ENCODE results near the gene RRM2. TPM values are rescaled to one million over a fixed set of nuclear protein-coding genes. Genes with fewer than 3 reads are reported as not detected.

RRM2 gene
- total and polyA plus RNA-seq, 9 donors, result 12.2 to 66.2 (median 39.9) TPM

GRCh38 chr2:10150436-10150835 is 27.9 kb downstream of the RRM2 start:
- WGBS (ENCODE audit: insufficient coverage), result no CpG with 5 or more reads among the region's 5 CpGs
- Histone ChIP-seq H3K4me3 (ENCODE audit: low read length) (no peak overlapping the region), H3K27me3 (ENCODE audit: control insufficient read depth, insufficient read depth, low read length) (no peaks in the 10 kb centered on the region), H3K4me1 (ENCODE audit: control insufficient read depth, insufficient read depth, low read length) (peaks cover 5% of the 10 kb centered on the region), H3K36me3 (ENCODE audit: control insufficient read depth, insufficient read depth, low read length) (peaks cover 3% of the 10 kb centered on the region), H3K27ac (ENCODE audit: low read length) (no peak overlapping the region), H3K9me3 (replicated peaks; ENCODE audit: control insufficient read depth, low read depth, low read length) (no peaks in the 10 kb centered on the region)
- DNase-seq, result no peak

DNA sequence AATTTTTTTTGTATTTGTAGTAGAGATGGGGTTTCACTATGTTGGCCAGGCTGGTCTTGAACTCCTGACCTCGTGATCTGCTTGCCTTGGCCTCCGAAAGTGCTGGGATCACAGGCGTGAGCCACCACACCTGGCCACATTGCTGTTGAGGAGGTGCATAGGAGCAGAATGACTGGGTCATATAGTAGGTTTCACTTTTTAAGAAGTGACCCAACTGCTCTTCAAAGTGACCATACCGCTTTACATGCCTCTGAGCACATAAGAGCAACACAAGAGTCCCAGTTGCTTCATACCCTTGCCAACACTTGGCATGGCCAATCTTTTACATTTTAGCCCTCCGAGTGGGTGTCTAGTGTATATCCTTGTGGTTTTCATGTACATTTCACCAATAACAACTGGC is 28.9 kb downstream of the RRM2 start:
- Histone ChIP-seq H3K9me3 (replicated peaks; ENCODE audit: control insufficient read depth, low read depth, low read length) (no peaks in the 10 kb centered on the region), H3K36me3 (ENCODE audit: control insufficient read depth, insufficient read depth, low read length) (peaks cover 9% of the 10 kb centered on the region), H3K27me3 (ENCODE audit: control insufficient read depth, insufficient read depth, low read length) (no peaks in the 10 kb centered on the region), H3K4me3 (ENCODE audit: low read length) (no peak overlapping the region), H3K4me1 (ENCODE audit: control insufficient read depth, insufficient read depth, low read length) (no peaks in the 10 kb centered on the region), H3K27ac (ENCODE audit: low read length) (no peak overlapping the region)
- WGBS (ENCODE audit: insufficient coverage), result 90% methylated on average over 2 of the region's 5 CpGs
- DNase-seq, result no peak

DNA sequence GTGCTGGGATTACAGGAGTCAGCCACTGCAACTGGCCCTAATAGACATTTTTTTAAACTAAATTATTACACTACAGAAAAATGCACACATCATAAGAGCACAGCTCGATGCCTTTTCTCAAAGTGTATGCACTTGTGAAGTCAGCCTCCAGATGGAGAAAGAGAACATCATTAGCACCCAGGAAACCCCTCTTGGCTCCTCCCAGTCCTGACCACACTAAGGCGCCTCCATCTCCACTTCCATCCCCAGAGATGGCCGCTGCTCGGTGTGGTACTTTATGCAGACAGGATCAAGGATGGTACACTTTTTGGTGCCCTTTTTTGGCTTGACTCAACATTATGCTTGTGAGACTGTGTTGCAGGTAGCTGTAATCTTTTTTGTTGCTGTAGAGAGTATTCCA is 34.8 kb downstream of the RRM2 start:
- H3K4me1 ChIP-seq (ENCODE audit: control insufficient read depth, insufficient read depth, low read length), result peaks cover 7% of the 10 kb centered on the region
- H3K4me3 ChIP-seq (ENCODE audit: low read length), result no peak overlapping the region
- H3K27me3 ChIP-seq (ENCODE audit: control insufficient read depth, insufficient read depth, low read length), result no peaks in the 10 kb centered on the region
- 75% methylated on average over 1 of the region's 4 CpGs for WGBS (ENCODE audit: insufficient coverage)
- no peaks in the 10 kb centered on the region for H3K9me3 ChIP-seq (replicated peaks; ENCODE audit: control insufficient read depth, low read depth, low read length)
- H3K27ac ChIP-seq (ENCODE audit: low read length), result no peak overlapping the region
- H3K36me3 ChIP-seq (ENCODE audit: control insufficient read depth, insufficient read depth, low read length), result peaks cover 13% of the 10 kb centered on the region
- no peak for DNase-seq

DNA sequence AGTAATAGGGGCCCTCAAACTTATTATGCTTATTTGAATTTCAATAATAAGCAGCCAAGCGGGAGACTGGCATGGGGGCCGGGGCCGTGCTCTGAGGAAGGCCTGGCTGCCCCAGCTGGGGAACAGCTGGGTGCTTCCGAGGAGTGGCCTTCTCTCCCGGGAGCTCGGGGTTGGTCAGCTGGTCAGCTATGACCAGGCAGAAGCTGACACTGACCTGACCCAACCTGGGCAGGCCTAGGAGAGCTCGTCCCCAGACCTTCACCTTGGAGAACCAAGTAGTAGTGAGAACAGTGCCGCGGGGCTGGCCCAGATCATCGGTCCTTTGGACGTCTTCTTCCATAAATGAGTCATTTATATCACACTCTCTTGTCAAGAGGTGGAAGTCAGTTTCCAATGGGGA is 36.1 kb downstream of the RRM2 start:
- Histone ChIP-seq H3K4me1 (ENCODE audit: control insufficient read depth, insufficient read depth, low read length) (peaks cover 9% of the 10 kb centered on the region), H3K9me3 (replicated peaks; ENCODE audit: control insufficient read depth, low read depth, low read length) (no peaks in the 10 kb centered on the region), H3K36me3 (ENCODE audit: control insufficient read depth, insufficient read depth, low read length) (peaks cover 13% of the 10 kb centered on the region), H3K27ac (ENCODE audit: low read length) (no peak overlapping the region), H3K27me3 (ENCODE audit: control insufficient read depth, insufficient read depth, low read length) (no peaks in the 10 kb centered on the region), H3K4me3 (ENCODE audit: low read length) (no peak overlapping the region)
- WGBS (ENCODE audit: insufficient coverage), result 68% methylated on average over 7 of the region's 11 CpGs
- no peak for DNase-seq

DNA sequence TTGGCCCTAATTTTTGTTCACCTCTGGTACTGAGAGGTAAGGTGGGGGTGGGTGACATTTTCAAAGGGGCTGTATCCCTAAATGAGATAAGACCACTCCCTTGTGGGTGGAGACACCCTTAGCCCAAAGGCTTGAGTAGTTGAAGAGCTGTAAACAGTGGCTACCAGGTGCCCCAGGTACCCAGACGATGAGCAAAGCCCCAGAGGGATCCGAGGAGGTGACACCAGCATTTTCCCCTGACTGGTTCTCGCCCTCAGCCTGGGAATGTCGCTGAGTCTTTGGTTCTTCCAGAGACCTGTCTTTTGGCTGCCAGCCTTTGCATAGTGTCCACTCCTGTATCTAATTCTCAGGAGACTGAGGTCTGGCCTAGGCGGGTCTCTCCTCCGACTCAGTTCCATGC is 36.5 kb downstream of the RRM2 start:
- Histone ChIP-seq H3K9me3 (replicated peaks; ENCODE audit: control insufficient read depth, low read depth, low read length) (no peaks in the 10 kb centered on the region), H3K4me1 (ENCODE audit: control insufficient read depth, insufficient read depth, low read length) (peaks cover 9% of the 10 kb centered on the region), H3K4me3 (ENCODE audit: low read length) (no peak overlapping the region), H3K36me3 (ENCODE audit: control insufficient read depth, insufficient read depth, low read length) (peaks cover 13% of the 10 kb centered on the region), H3K27me3 (ENCODE audit: control insufficient read depth, insufficient read depth, low read length) (no peaks in the 10 kb centered on the region), H3K27ac (ENCODE audit: low read length) (no peak overlapping the region)
- WGBS (ENCODE audit: insufficient coverage), result 70% methylated on average over 6 of the region's 6 CpGs
- no peak for DNase-seq

- DNase-seq, result no peak
- no peaks in the 10 kb centered on the region for H3K9me3 ChIP-seq (replicated peaks; ENCODE audit: control insufficient read depth, low read depth, low read length)
- peaks cover 13% of the 10 kb centered on the region for H3K36me3 ChIP-seq (ENCODE audit: control insufficient read depth, insufficient read depth, low read length)
- WGBS (ENCODE audit: insufficient coverage), result 27% methylated on average over 6 of the region's 11 CpGs
- H3K27me3 ChIP-seq (ENCODE audit: control insufficient read depth, insufficient read depth, low read length), result no peaks in the 10 kb centered on the region
- peaks cover 9% of the 10 kb centered on the region for H3K4me1 ChIP-seq (ENCODE audit: control insufficient read depth, insufficient read depth, low read length)
- no peak overlapping the region for H3K27ac ChIP-seq (ENCODE audit: low read length)
- H3K4me3 ChIP-seq (ENCODE audit: low read length), result no peak overlapping the region
These were observed 37.1 kb downstream of the RRM2 start for GRCh38 chr2:10159581-10160131.

GRCh38 chr2:10160203-10160955 is 37.8 kb downstream of the RRM2 start:
- Histone ChIP-seq H3K27ac (ENCODE audit: low read length) (no peak overlapping the region), H3K4me3 (ENCODE audit: low read length) (no peak overlapping the region), H3K36me3 (ENCODE audit: control insufficient read depth, insufficient read depth, low read length) (peaks cover 11% of the 10 kb centered on the region), H3K9me3 (replicated peaks; ENCODE audit: control insufficient read depth, low read depth, low read length) (no peaks in the 10 kb centered on the region), H3K4me1 (ENCODE audit: control insufficient read depth, insufficient read depth, low read length) (peaks cover 10% of the 10 kb centered on the region), H3K27me3 (ENCODE audit: control insufficient read depth, insufficient read depth, low read length) (no peaks in the 10 kb centered on the region)
- WGBS (ENCODE audit: insufficient coverage), result 87% methylated on average over 12 of the region's 13 CpGs
- no peak for DNase-seq

- Histone ChIP-seq H3K9me3 (replicated peaks; ENCODE audit: control insufficient read depth, low read depth, low read length) (no peaks in the 10 kb centered on the region), H3K36me3 (ENCODE audit: control insufficient read depth, insufficient read depth, low read length) (peaks cover 5% of the 10 kb centered on the region), H3K27me3 (ENCODE audit: control insufficient read depth, insufficient read depth, low read length) (no peaks in the 10 kb centered on the region), H3K4me3 (ENCODE audit: low read length) (no peak overlapping the region), H3K4me1 (ENCODE audit: control insufficient read depth, insufficient read depth, low read length) (peaks cover 18% of the 10 kb centered on the region), H3K27ac (ENCODE audit: low read length) (no peak overlapping the region)
- no peak for DNase-seq
- 90% methylated on average over 12 of the region's 12 CpGs for WGBS (ENCODE audit: insufficient coverage)
These were observed 38.8 kb downstream of the RRM2 start for GRCh38 chr2:10161206-10161931.

DNA sequence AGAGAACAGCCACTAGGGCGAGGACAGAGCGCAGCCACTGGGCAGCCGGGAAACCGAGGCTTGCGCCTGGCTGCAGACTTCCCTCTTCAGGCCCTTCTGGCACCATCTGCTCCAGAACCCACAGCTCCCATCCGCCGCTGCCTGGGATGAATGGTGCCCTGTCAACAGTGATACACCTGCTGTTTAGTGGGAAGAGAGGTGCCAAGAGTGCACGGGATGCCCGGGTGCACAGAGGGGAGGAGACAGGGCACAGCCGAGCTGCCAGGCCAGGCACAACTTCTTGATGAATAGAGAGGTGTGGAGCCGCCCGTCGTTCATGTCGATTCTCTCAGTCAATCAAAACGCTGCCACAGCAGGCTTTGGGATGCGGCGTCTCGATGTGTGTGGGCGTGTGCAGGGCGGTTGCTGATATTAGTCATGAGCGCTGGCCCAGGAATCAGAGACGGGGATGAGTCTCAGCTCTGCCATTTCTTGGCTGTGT is 39.5 kb downstream of the RRM2 start:
- Histone ChIP-seq H3K9me3 (replicated peaks; ENCODE audit: control insufficient read depth, low read depth, low read length) (no peaks in the 10 kb centered on the region), H3K36me3 (ENCODE audit: control insufficient read depth, insufficient read depth, low read length) (peaks cover 5% of the 10 kb centered on the region), H3K4me3 (ENCODE audit: low read length) (no peak overlapping the region), H3K27ac (ENCODE audit: low read length) (no peak overlapping the region), H3K27me3 (ENCODE audit: control insufficient read depth, insufficient read depth, low read length) (no peaks in the 10 kb centered on the region), H3K4me1 (ENCODE audit: control insufficient read depth, insufficient read depth, low read length) (peaks cover 24% of the 10 kb centered on the region)
- WGBS (ENCODE audit: insufficient coverage), result 85% methylated on average over 18 of the region's 22 CpGs
- DNase-seq, result no peak

Measured in muscle of leg (tissue), 11 donors.